Endothelial cell of umbilical vein (primary cell): ENCODE measurements around the gene UAP1L1. TPM values are rescaled to one million over a fixed set of nuclear protein-coding genes. Genes with fewer than 3 reads are reported as not detected.

ENCODE experiments used
- BruUV-seq: library from RNA; stranded (reverse); fragments of 400-500 nt; replicated peaks from 2 replicates; lab custom pipeline; 2021; lab: Mats Ljungman, UMichigan
- CTCF ChIA-PET: fragments of 300-600, 350-600 bp; sonication (Branson Sonifier 250); formaldehyde crosslinking; loops from one replicate; lab custom pipeline; 2021; ENCODE audit warnings: antibody characterized with exemption, inconsistent platforms; lab: Charles Lee
- POLR2A ChIA-PET: fragments of 300-600, 350-600 bp; sonication (Branson Sonifier 250); formaldehyde crosslinking; loops from one replicate; lab custom pipeline; 2021; ENCODE audit warnings: antibody characterized with exemption, inconsistent platforms; lab: Charles Lee
- DNase-seq: peaks from one replicate; pipeline ENCODE4 v3.0.0-alpha.2; 2011; ENCODE audit warnings: low read depth, low spot score
- FAIRE-seq: peaks from 2 replicates; lab custom pipeline; 2011; peaks lifted over from hg19 to GRCh38; lab: Jason Lieb, UNC
- H2AFZ ChIP-seq: 2 replicates; pipeline ENCODE4 v1.6.0; 2012; ENCODE audit warnings: low read depth, low read length, control low read depth, inconsistent platforms
- H3K27ac ChIP-seq: 2 replicates; pipeline ENCODE4 v1.5.1; 2011; ENCODE audit warnings: low read depth, mild to moderate bottlenecking, control low read depth, low read length, moderate library complexity; ENCODE audit not compliant: insufficient read depth
- H3K27me3 ChIP-seq, 2 experiments: 2 replicates each; pipeline versions ENCODE4 v1.6.0 to v1.6.1; 2011; ENCODE audit warnings: low read length in 2 of 2, mixed read lengths in 1 of 2; ENCODE audit not compliant: control insufficient read depth in 2 of 2, insufficient read depth in 2 of 2
- H3K36me3 ChIP-seq, 2 experiments: 2 replicates in 1 of 2; 3 replicates in 1 of 2; pipeline ENCODE4 v1.5.1; 2011; ENCODE audit warnings: low read length in 2 of 2, mild to moderate bottlenecking in 1 of 2, moderate library complexity in 1 of 2; ENCODE audit not compliant: control insufficient read depth in 2 of 2, insufficient read depth in 2 of 2; ENCODE audit errors: extremely low read depth in 1 of 2
- H3K4me1 ChIP-seq: 3 replicates; pipeline ENCODE4 v1.5.1; 2011; ENCODE audit warnings: mild to moderate bottlenecking, low read length; ENCODE audit not compliant: control insufficient read depth, insufficient read depth; ENCODE audit errors: extremely low read depth
- H3K4me2 ChIP-seq: 2 replicates; pipeline ENCODE4 v1.6.1; 2011; ENCODE audit warnings: low read length, control low read depth, mixed read lengths; ENCODE audit not compliant: insufficient read depth
- H3K4me3 ChIP-seq, 3 experiments: fragments of 200-600 bp in 1 of 3; sonication (generic), shearing (Covaris generic) in 1 of 3; replicated peaks in 1 of 3; 2 replicates each; pipeline ENCODE4 v1.5.1; 2011 to 2016; ENCODE audit warnings: control low read depth in 3 of 3, low read length in 3 of 3, mild to moderate bottlenecking in 2 of 3, inconsistent platforms in 1 of 3, low read depth in 1 of 3, moderate library complexity in 1 of 3; ENCODE audit not compliant: insufficient read depth in 1 of 3
- H3K79me2 ChIP-seq: 2 replicates; pipeline ENCODE4 v1.6.0; 2012; ENCODE audit warnings: low read length, inconsistent platforms; ENCODE audit not compliant: control insufficient read depth, insufficient read depth
- H3K9ac ChIP-seq: replicated peaks from 2 replicates; pipeline ENCODE3; 2011; ENCODE audit warnings: low read length, control low read depth; ENCODE audit not compliant: insufficient read depth; ENCODE audit errors: extremely low read depth
- H3K9me1 ChIP-seq: replicated peaks from 3 replicates; pipeline ENCODE4 v1.6.0; 2011; ENCODE audit warnings: mild to moderate bottlenecking, low read length; ENCODE audit not compliant: control insufficient read depth, insufficient read depth; ENCODE audit errors: extremely low read depth
- H3K9me3 ChIP-seq: replicated peaks from 2 replicates; pipeline ENCODE4 v1.5.1; 2012; ENCODE audit warnings: low read length, inconsistent platforms; ENCODE audit not compliant: control insufficient read depth, insufficient read depth
- H4K20me1 ChIP-seq: replicated peaks from 2 replicates; pipeline ENCODE3; 2011; ENCODE audit warnings: mild to moderate bottlenecking, low read length; ENCODE audit not compliant: control insufficient read depth, insufficient read depth; ENCODE audit errors: extremely low read depth
- CTCF ChIP-seq, 2 donors: IDR thresholded peaks; 1 replicate in 1 of 2; 2 replicates in 1 of 2; pipeline ENCODE4 v1.5.1; 2011; ENCODE audit warnings: low read length in 2 of 2, mild to moderate bottlenecking in 2 of 2, moderate library complexity in 2 of 2, control low read depth in 1 of 2, inconsistent platforms in 1 of 2, low read depth in 1 of 2; ENCODE audit not compliant: insufficient read depth in 1 of 2; ENCODE audit errors: extremely low read depth in 1 of 2
- JUN ChIP-seq: IDR thresholded peaks from 2 replicates; pipeline ENCODE4 v1.6.1; 2011; ENCODE audit warnings: borderline replicate concordance, low read depth; ENCODE audit not compliant: insufficient read length, insufficient read depth
- MYC ChIP-seq: IDR thresholded peaks from one replicate; pipeline ENCODE4 v1.6.1; 2011; ENCODE audit warnings: mild to moderate bottlenecking, low read depth, low read length
- POLR2A ChIP-seq: IDR thresholded peaks from 2 replicates; pipeline ENCODE4 v1.6.1; 2012; ENCODE audit warnings: low read depth, mild to moderate bottlenecking, control low read depth, low read length
- POLR2AphosphoS5 ChIP-seq: IDR thresholded peaks from 2 replicates; pipeline ENCODE4 v1.6.1; 2012; ENCODE audit warnings: low read depth, mild to moderate bottlenecking, control low read depth, low read length, moderate library complexity; ENCODE audit not compliant: insufficient read depth
- dilution Hi-C: fragments of 300-500 bp; cut with MboI; formaldehyde crosslinking; loops from one replicate; pipeline ENCODE4 v1.15.0; 2019; ENCODE audit warnings: low sequenced_read_pairs; ENCODE audit not compliant: extremely low pct_ligation_motif_present
- intact Hi-C: fragments of 100-400 bp; cut with micrococcal nuclease; formaldehyde crosslinking; loops from one replicate; pipeline ENCODE4 v1.10.0; 2022
- polyA plus RNA-seq, 4 experiments: library from polyadenylated mRNA; depleted of rRNA in 3 of 4; stranded (reverse) in 3 of 4; unstranded in 1 of 4; fragments of >200 nt; gene quantifications; 2 replicates each; pipeline versions ENCODE4 v1.2.1 to v1.2.3, GENCODE V29; 2011 to 2012; ENCODE audit warnings: missing spikeins in 1 of 4
- total RNA-seq: library from RNA; stranded (reverse); gene quantifications from 2 replicates; pipeline ENCODE4 v1.2.3, GENCODE V29; 2021

The UAP1L1 gene
- total and polyA plus RNA-seq, 2 donors (not counting 3 experiments of a cell fraction or from before 2014, with no cell fraction given): 26.0 to 41.7 TPM

GRCh38 chr9:137070201-137070905 is 7.0 kb upstream of the UAP1L1 start, which contains the start of gene SAPCD2:
TSS of gene SAPCD2 (minus strand) at chr9:137070557. CDS start at chr9:137070460, 97 bp downstream.
- Histone ChIP-seq H2AFZ (peak within 1 kb of the TSS; percentile 69), H3K9me3 (no peaks in the 10 kb centered on the region), H3K9ac (no peak within 1 kb of the TSS), H3K9me1 (no peaks in the 10 kb centered on the region), H3K4me3 (peak within 1 kb of the TSS; percentile 37 to 49 (median 39)), H3K4me2 (peak within 1 kb of the TSS; percentile 69), H3K27ac (no peak within 1 kb of the TSS), H3K79me2 (peaks cover 9% of the 10 kb centered on the region), H3K27me3 (no peaks in the 10 kb centered on the region), H3K4me1 (peaks cover 11% of the 10 kb centered on the region), H3K36me3 (no peaks in the 10 kb centered on the region), H4K20me1 (no peaks in the 10 kb centered on the region)
- FAIRE-seq (peak; percentile 92), DNase-seq (peak; percentile 84)
- BruUV-seq: TSS peak; percentile 17
- dilution Hi-C loops: no loop called here
- ChIA-PET POLR2A (interaction anchor here (0.9 kb wide), 1 partner anchor 16 kb away, joined by 4 read pairs; the partner anchor contains the start of gene MAN1B1), CTCF (interaction anchor here (0.8 to 8.0 kb wide), 9 partner anchors 13 to 42 kb away, joined by 3 to 152 read pairs (median 5); partner anchors contain the start of genes ABCA2, MAN1B1 and NPDC1)
- intact Hi-C loops: no loop called here
- TF ChIP-seq CTCF (IDR thresholded peaks at IDR 0.05; ENCODE audit: extremely low read depth in 1 of 2, insufficient read depth in 1 of 2, low read depth in 1 of 2, low read length in 2 of 2) (no peak), MYC (no peak), JUN (no peak), POLR2A (peak; percentile 75), POLR2AphosphoS5 (peak; percentile 80)
